Fibroblast of lung (primary cell): ENCODE data around the gene CD36.

Experiments
- CTCF ChIP-seq, 2 donors: IDR thresholded peaks in 1 of 2; conservative IDR thresholded peaks in 1 of 2; 1 replicate in 1 of 2; 2 replicates in 1 of 2; pipeline ENCODE4 v1.5.1; 2011 to 2012; ENCODE audit warnings: low read length in 2 of 2, control low read depth in 1 of 2, inconsistent platforms in 1 of 2, low read depth in 1 of 2, mild to moderate bottlenecking in 1 of 2
- EZH2 ChIP-seq: IDR thresholded peaks from 2 replicates; pipeline ENCODE4 v1.5.1; 2012; ENCODE audit warnings: low read length, control low read depth, mild to moderate bottlenecking; ENCODE audit errors: missing control alignments

DNA sequence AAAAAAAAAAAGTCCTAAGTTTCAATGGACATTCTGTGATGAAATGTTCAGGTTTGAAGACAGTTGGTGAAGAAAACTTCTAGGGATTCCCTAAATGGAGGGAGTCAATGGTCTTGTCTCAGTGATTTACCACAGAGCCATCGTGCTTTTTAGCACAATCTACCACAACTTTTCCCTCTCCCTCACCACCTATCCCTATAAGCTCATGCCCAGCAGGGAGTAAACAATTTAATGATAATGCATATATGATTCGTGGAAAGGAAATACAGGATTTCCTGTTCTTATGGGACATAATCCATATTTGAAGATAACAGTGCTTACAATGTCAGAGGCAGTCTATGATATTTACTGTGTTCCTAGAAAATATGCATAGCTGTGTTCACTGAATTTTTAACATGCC is 38.4 kb upstream of the CD36 start:
- TF ChIP-seq EZH2, result no peak
- no peak for TF ChIP-seq CTCF (conservative IDR thresholded peaks at IDR 0.05 in 1 of 2, IDR thresholded peaks at IDR 0.05 in 1 of 2; ENCODE audit: low read depth in 1 of 2, low read length in 2 of 2)
